CD14-positive monocyte (primary cell): ENCODE measurements around the gene SELENOI. TPM values are rescaled to one million over a fixed set of nuclear protein-coding genes. Genes with fewer than 3 reads are reported as not detected.
A peak's percentile ranks its signal among the peaks of the same experiment; 100 is the strongest.

Experiments
- DNase-seq, 3 donors: peaks; one replicate each; pipeline ENCODE4 v3.0.0-alpha.2; 2011 to 2022
- H2AFZ ChIP-seq: 2 replicates; pipeline ENCODE4 v1.6.0; 2012; ENCODE audit warnings: mild to moderate bottlenecking, low read depth, low read length, inconsistent platforms; ENCODE audit not compliant: insufficient read depth, poor library complexity, severe bottlenecking
- H3K27ac ChIP-seq, 2 donors: 1 replicate in 1 of 2; 2 replicates in 1 of 2; pipeline ENCODE4 v1.5.1; 2012 to 2013; ENCODE audit warnings: low read length in 2 of 2, control low read depth in 1 of 2, inconsistent platforms in 1 of 2, low read depth in 1 of 2, mild to moderate bottlenecking in 1 of 2
- H3K27me3 ChIP-seq, 2 donors: one replicate each; pipeline versions ENCODE4 v1.6.0 to v1.6.1; 2011 to 2013; ENCODE audit warnings: low read length in 2 of 2; ENCODE audit not compliant: control insufficient read depth in 2 of 2, insufficient read depth in 2 of 2
- H3K36me3 ChIP-seq, 2 donors: replicated peaks in 1 of 2; 1 replicate in 1 of 2; 2 replicates in 1 of 2; pipeline versions ENCODE4 v1.5.1 to v1.6.1; 2012 to 2013; ENCODE audit warnings: low read length in 2 of 2, control low read depth in 1 of 2, inconsistent platforms in 1 of 2, mild to moderate bottlenecking in 1 of 2; ENCODE audit not compliant: insufficient read depth in 2 of 2, control insufficient read depth in 1 of 2
- H3K4me1 ChIP-seq, 2 donors: 1 replicate in 1 of 2; 2 replicates in 1 of 2; pipeline versions ENCODE4 v1.5.1 to v1.6.1; 2012 to 2013; ENCODE audit warnings: low read length in 2 of 2, control low read depth in 1 of 2, inconsistent platforms in 1 of 2, mild to moderate bottlenecking in 1 of 2, moderate library complexity in 1 of 2; ENCODE audit not compliant: insufficient read depth in 2 of 2, control insufficient read depth in 1 of 2
- H3K4me2 ChIP-seq: replicated peaks from 2 replicates; pipeline ENCODE3; 2012; ENCODE audit warnings: low read length, moderate library complexity, mild to moderate bottlenecking; ENCODE audit not compliant: poor library complexity, severe bottlenecking; ENCODE audit errors: extremely low read depth
- H3K4me3 ChIP-seq, 3 experiments: fragments of 200-600 bp in 1 of 3; sonication (generic) in 1 of 3; replicated peaks in 1 of 3; 1 replicate in 2 of 3; 2 replicates in 1 of 3; pipeline ENCODE4 v1.5.1; 2011 to 2013; ENCODE audit warnings: low read length in 3 of 3, mild to moderate bottlenecking in 3 of 3, control low read depth in 2 of 3, low read depth in 2 of 3, inconsistent platforms in 1 of 3, moderate library complexity in 1 of 3
- H3K79me2 ChIP-seq: 2 replicates; pipeline ENCODE4 v1.6.0; 2012; ENCODE audit warnings: mild to moderate bottlenecking, control low read depth, inconsistent platforms, low read length, moderate library complexity; ENCODE audit not compliant: insufficient read depth
- H3K9ac ChIP-seq: 2 replicates; pipeline ENCODE4 v1.6.0; 2017; ENCODE audit warnings: low read length, mild to moderate bottlenecking; ENCODE audit not compliant: insufficient read depth, poor library complexity, severe bottlenecking
- H3K9me3 ChIP-seq, 2 donors: replicated peaks in 1 of 2; 1 replicate in 1 of 2; 2 replicates in 1 of 2; pipeline versions ENCODE4 v1.5.1 to v1.6.1; 2012 to 2013; ENCODE audit warnings: low read length in 2 of 2, control low read depth in 1 of 2; ENCODE audit not compliant: control insufficient read depth in 1 of 2, insufficient read depth in 1 of 2
- H4K20me1 ChIP-seq: 2 replicates; pipeline ENCODE4 v1.6.0; 2012; ENCODE audit warnings: mild to moderate bottlenecking, low read length, control low read depth, moderate library complexity; ENCODE audit not compliant: insufficient read depth
- H3K27ac Mint-ChIP-seq, 7 donors: one replicate each; pipeline ENCODE4 v1.8.0; 2020; ENCODE audit warnings: mild to moderate bottlenecking in 7 of 7, mixed read lengths in 7 of 7, moderate library complexity in 6 of 7, inconsistent platforms in 2 of 7
- H3K27me3 Mint-ChIP-seq, 3 donors: one replicate each; pipeline ENCODE4 v1.8.0; 2021 to 2022; ENCODE audit warnings: low read depth in 3 of 3, mild to moderate bottlenecking in 3 of 3, mixed read lengths in 3 of 3, moderate library complexity in 3 of 3, inconsistent platforms in 1 of 3
- H3K36me3 Mint-ChIP-seq, 2 donors: one replicate each; pipeline ENCODE4 v1.8.0; 2020; ENCODE audit warnings: mixed read lengths in 2 of 2, inconsistent platforms in 1 of 2, mild to moderate bottlenecking in 1 of 2
- H3K4me1 Mint-ChIP-seq: one replicate; pipeline ENCODE4 v1.8.0; 2020; ENCODE audit warnings: mild to moderate bottlenecking, mixed read lengths
- H3K4me3 Mint-ChIP-seq, 2 donors: one replicate each; pipeline ENCODE4 v1.8.0; 2020; ENCODE audit warnings: mild to moderate bottlenecking in 2 of 2, mixed read lengths in 2 of 2, moderate library complexity in 1 of 2
- H3K9me3 Mint-ChIP-seq, 7 donors: one replicate each; pipeline ENCODE4 v1.8.0; 2020 to 2022; ENCODE audit warnings: mixed read lengths in 7 of 7, mild to moderate bottlenecking in 6 of 7, moderate library complexity in 6 of 7, inconsistent platforms in 2 of 7
- CTCF ChIP-seq: fragments of 200-600 bp; IDR thresholded peaks from one replicate; pipeline ENCODE4 v1.8.0; 2022; ENCODE audit warnings: antibody characterized with exemption, mild to moderate bottlenecking
- WGBS: methylation state at CpG from one replicate; pipeline ENCODE4 v1.1.5; 2013; ENCODE audit warnings: missing lambda C conversion rate; ENCODE audit not compliant: insufficient coverage; 5-methylcytosine and 5-hydroxymethylcytosine counted together
- intact Hi-C, 2 donors: fragments of 100-400 bp; cut with micrococcal nuclease; formaldehyde crosslinking; loops; one replicate each; pipeline versions ENCODE4 v1.15.0 to v1.15.1; 2023
- polyA plus RNA-seq, 3 donors: library from polyadenylated mRNA; depleted of rRNA in 1 of 3; unstranded in 2 of 3; stranded (reverse) in 1 of 3; fragments of 300-500 nt in 2 of 3; fragments of >200 nt in 1 of 3; fragmentation: Illumina TruSeq in 2 of 3; gene quantifications; 1 replicate in 2 of 3; 2 replicates in 1 of 3; pipeline ENCODE4 v1.2.3, GENCODE V29; 2012 to 2021

The SELENOI gene
- polyA plus RNA-seq, 3 donors = 2.3 to 3.2 (median 2.5) TPM

GRCh38 chr2:26340831-26341230 lies 5.1 kb upstream of the SELENOI start:
- peaks cover 15% of the 10 kb centered on the region for H3K79me2 ChIP-seq
- no peak overlapping the region for H2AFZ ChIP-seq
- Mint-ChIP-seq H3K27me3 (no peaks in the 10 kb centered on the region), H3K27ac (peak overlapping the region in 1 of 7 donors; percentile 30), H3K9me3 (no peaks in the 10 kb centered on the region), H3K4me3 (no peak overlapping the region), H3K4me1 (peaks cover 12% of the 10 kb centered on the region), H3K36me3 (no peaks in the 10 kb centered on the region)
- H3K4me3 ChIP-seq = no peak overlapping the region
- H3K27me3 ChIP-seq = no peaks in the 10 kb centered on the region
- H3K9ac ChIP-seq = no peak overlapping the region
- H3K9me3 ChIP-seq = no peaks in the 10 kb centered on the region
- 80% methylated on average over 2 of the region's 3 CpGs for WGBS
- H3K36me3 ChIP-seq = no peaks in the 10 kb centered on the region
- DNase-seq = no peak
- H3K4me1 ChIP-seq = peaks cover 9 to 12% of the 10 kb centered on the region in 2 donors
- no peak overlapping the region for H3K4me2 ChIP-seq
- no peak overlapping the region for H3K27ac ChIP-seq
- intact Hi-C loops = loop anchor here in 1 of 2 donors (10.0 kb wide), 1 partner anchor 424 kb away; the partner anchor contains the start of gene SLC35F6
- H4K20me1 ChIP-seq = no peaks in the 10 kb centered on the region
- TF ChIP-seq CTCF = no peak

GRCh38 chr2:26344581-26345282 lies 1.2 kb upstream of the SELENOI start:
- Histone ChIP-seq H3K79me2 (peaks cover 49% of the 10 kb centered on the region), H3K27ac (peak overlapping the region; percentile 85 to 90), H3K9me3 (no peaks in the 10 kb centered on the region), H2AFZ (peak overlapping the region; percentile 79), H3K4me1 (peaks cover 18 to 23% of the 10 kb centered on the region in 2 donors), H3K27me3 (no peaks in the 10 kb centered on the region), H3K4me3 (peak overlapping the region; percentile 68 to 91 (median 78)), H3K36me3 (no peaks in the 10 kb centered on the region), H3K9ac (peak overlapping the region; percentile 69), H4K20me1 (no peaks in the 10 kb centered on the region), H3K4me2 (peak overlapping the region; percentile 94)
- TF ChIP-seq CTCF = no peak
- intact Hi-C loops = loop anchor here in 1 of 2 donors (5.0 to 10.0 kb wide), 2 partner anchors 102 to 420 kb away; partner anchors contain the start of genes HADHA, HADHB and SLC35F6
- WGBS = 81% methylated on average over 5 of the region's 17 CpGs
- Mint-ChIP-seq H3K36me3 (no peaks in the 10 kb centered on the region), H3K27ac (peak overlapping the region; percentile 94 to 100 (median 99)), H3K9me3 (no peaks in the 10 kb centered on the region), H3K4me3 (peak overlapping the region; percentile 98 to 100), H3K27me3 (no peaks in the 10 kb centered on the region), H3K4me1 (peaks cover 28% of the 10 kb centered on the region)
- DNase-seq = no peak
